ENCODE measurements around the gene CRB3.

DNA sequence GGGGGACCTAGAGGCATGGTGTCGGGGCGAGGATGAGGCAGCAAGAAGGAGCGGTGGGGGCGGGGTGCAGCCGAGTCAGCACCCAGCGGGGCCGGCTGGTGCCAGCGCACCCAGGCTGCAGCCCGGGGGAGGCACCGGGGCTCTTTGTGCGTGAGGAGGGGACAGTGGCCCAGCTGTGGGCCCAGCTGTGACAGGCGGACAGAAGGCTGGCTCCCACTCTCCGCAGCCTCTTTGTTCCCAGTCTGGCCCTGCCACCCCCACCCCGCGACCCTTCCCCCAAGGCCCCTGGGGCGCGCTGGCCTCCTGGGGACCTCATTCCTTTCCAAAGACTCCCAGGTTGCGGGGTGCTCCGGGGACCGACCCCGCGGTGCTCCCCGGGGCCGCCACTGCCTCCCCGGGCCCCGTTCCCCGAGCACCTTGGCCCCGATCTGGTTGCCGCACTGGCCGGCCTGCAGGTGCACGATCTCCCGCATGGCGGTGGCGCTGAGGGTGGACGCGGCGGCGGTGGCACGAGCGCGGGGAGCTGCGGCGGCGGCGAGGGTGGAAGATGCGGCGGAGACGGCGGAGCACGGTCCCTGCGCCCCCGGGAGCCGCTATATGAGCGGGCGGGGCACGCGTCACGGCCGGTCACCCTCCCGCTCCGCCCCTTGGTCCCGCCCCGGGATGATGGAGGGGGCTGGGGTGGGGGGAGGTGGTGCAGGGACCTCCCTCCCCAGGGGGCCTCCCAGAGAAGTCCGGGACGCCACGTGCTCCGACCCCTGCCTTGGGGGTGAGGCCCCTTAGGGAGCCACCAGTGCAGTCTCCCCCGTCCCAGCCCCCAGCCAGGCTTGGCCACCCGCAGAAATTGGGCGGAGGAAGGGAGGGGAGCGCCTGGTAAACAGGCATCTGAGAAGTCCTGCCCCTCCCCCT lies 37.9 kb downstream of the CRB3 start, which contains the start of gene TUBB4A:
- no peak for TF ChIP-seq POLR2A (IDR thresholded peaks at IDR 0.05)
- TF ChIP-seq, protein P1, sequence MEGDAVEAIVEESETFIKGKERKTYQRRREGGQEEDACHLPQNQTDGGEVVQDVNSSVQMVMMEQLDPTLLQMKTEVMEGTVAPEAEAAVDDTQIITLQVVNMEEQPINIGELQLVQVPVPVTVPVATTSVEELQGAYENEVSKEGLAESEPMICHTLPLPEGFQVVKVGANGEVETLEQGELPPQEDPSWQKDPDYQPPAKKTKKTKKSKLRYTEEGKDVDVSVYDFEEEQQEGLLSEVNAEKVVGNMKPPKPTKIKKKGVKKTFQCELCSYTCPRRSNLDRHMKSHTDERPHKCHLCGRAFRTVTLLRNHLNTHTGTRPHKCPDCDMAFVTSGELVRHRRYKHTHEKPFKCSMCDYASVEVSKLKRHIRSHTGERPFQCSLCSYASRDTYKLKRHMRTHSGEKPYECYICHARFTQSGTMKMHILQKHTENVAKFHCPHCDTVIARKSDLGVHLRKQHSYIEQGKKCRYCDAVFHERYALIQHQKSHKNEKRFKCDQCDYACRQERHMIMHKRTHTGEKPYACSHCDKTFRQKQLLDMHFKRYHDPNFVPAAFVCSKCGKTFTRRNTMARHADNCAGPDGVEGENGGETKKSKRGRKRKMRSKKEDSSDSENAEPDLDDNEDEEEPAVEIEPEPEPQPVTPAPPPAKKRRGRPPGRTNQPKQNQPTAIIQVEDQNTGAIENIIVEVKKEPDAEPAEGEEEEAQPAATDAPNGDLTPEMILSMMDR (IDR thresholded peaks at IDR 0.05), result no peak
